OCI-LY1 (cell line): ENCODE results near the gene TCF4.
A peak's percentile ranks its signal among the peaks of the same experiment; 100 is the strongest.

Experiments
- H2AFZ ChIP-seq: fragments of 200-600 bp; sonication (generic), shearing (Covaris generic); 2 replicates; pipeline ENCODE4 v1.6.0; 2014; ENCODE audit warnings: antibody characterized with exemption, mild to moderate bottlenecking, low read length
- H3F3A ChIP-seq: fragments of 200-600 bp; sonication (generic), shearing (Covaris generic); 2 replicates; pipeline ENCODE4 v1.6.0; 2014; ENCODE audit warnings: mild to moderate bottlenecking, antibody characterized with exemption, low read length, moderate library complexity; ENCODE audit not compliant: insufficient read depth
- H3K27ac ChIP-seq: fragments of 200-600 bp; sonication (generic); 2 replicates; pipeline ENCODE4 v1.5.1; 2014; ENCODE audit warnings: low read length, mixed run types, mild to moderate bottlenecking, low read depth; ENCODE audit not compliant: poor library complexity, severe bottlenecking
- H3K27me3 ChIP-seq: fragments of 200-600 bp; sonication (generic); 2 replicates; pipeline ENCODE4 v1.6.0; 2014; ENCODE audit warnings: antibody characterized with exemption, mild to moderate bottlenecking, low read length, moderate library complexity; ENCODE audit not compliant: insufficient read depth
- H3K36me3 ChIP-seq: fragments of 200-600 bp; sonication (generic); 2 replicates; pipeline ENCODE4 v1.6.1; 2014; ENCODE audit warnings: mild to moderate bottlenecking, antibody characterized with exemption, low read length, moderate library complexity, mixed read lengths; ENCODE audit not compliant: insufficient read depth
- H3K4me1 ChIP-seq: fragments of 200-600 bp; sonication (generic); 2 replicates; pipeline ENCODE4 v1.5.1; 2014; ENCODE audit warnings: mild to moderate bottlenecking, low read length, moderate library complexity; ENCODE audit not compliant: insufficient read depth, severe bottlenecking
- H3K4me2 ChIP-seq: fragments of 200-600 bp; sonication (generic), shearing (Covaris generic); 2 replicates; pipeline ENCODE4 v1.6.1; 2014; ENCODE audit warnings: low read length
- H3K4me3 ChIP-seq: fragments of 200-600 bp; sonication (generic); 2 replicates; pipeline ENCODE4 v1.5.1; 2014; ENCODE audit warnings: low read length, low read depth, mild to moderate bottlenecking, mixed read lengths; ENCODE audit not compliant: poor library complexity, severe bottlenecking
- H3K79me2 ChIP-seq: fragments of 200-600 bp; shearing (Covaris generic); 2 replicates; pipeline ENCODE4 v1.6.1; 2016; ENCODE audit warnings: mixed run types, low read length, mixed read lengths; ENCODE audit not compliant: insufficient read depth
- H3K9ac ChIP-seq: fragments of 200-600 bp; sonication (generic), shearing (Covaris generic); 2 replicates; pipeline ENCODE4 v1.6.1; 2014; ENCODE audit warnings: mild to moderate bottlenecking, low read length, mixed read lengths
- H3K9me2 ChIP-seq: fragments of 200-600 bp; sonication (generic), shearing (Covaris generic); 2 replicates; pipeline ENCODE4 v1.6.1; 2014; ENCODE audit warnings: low read depth, mild to moderate bottlenecking, low read length, mixed read lengths
- H3K9me3 ChIP-seq: fragments of 200-600 bp; shearing (Covaris generic); 2 replicates; pipeline ENCODE4 v1.6.1; 2014; ENCODE audit warnings: low read length, mixed read lengths
- H4K20me1 ChIP-seq: fragments of 200-600 bp; sonication (generic), shearing (Covaris generic); 2 replicates; pipeline ENCODE4 v1.6.0; 2016; ENCODE audit warnings: mild to moderate bottlenecking, low read length; ENCODE audit not compliant: insufficient read depth
- EZH2 ChIP-seq: fragments of 200-600 bp; sonication (generic), shearing (Covaris generic); IDR thresholded peaks from 2 replicates; pipeline ENCODE4 v1.8.0; 2017; ENCODE audit warnings: borderline replicate concordance, mixed run types, mild to moderate bottlenecking, antibody characterized with exemption, low read length, moderate library complexity, mixed read lengths
- TF ChIP-seq, protein P1 (sequence below): fragments of 200-600 bp; sonication (generic), shearing (Covaris generic); IDR thresholded peaks from 2 replicates; pipeline ENCODE4 v1.5.1; 2017; ENCODE audit warnings: mild to moderate bottlenecking, antibody characterized with exemption, low read length, moderate library complexity, mixed read lengths

The TCF4 gene

GRCh38 chr18:55421615-55422419, 166.2 kb downstream of the TCF4 start:
- Histone ChIP-seq H3K4me3 (peak overlapping the region; percentile 79), H3K4me2 (peak overlapping the region; percentile 85), H3K36me3 (no peaks in the 10 kb centered on the region; the same call in 1 of the 2 replicates), H3K9ac (peak overlapping the region; percentile 90), H3K27ac (peak overlapping the region; percentile 98), H3K79me2 (peaks cover 56% of the 10 kb centered on the region), H3K27me3 (no peaks in the 10 kb centered on the region), H2AFZ (no peak overlapping the region), H3K9me2 (no peaks in the 10 kb centered on the region), H3K4me1 (peaks cover 81% of the 10 kb centered on the region), H3K9me3 (no peaks in the 10 kb centered on the region), H4K20me1 (no peaks in the 10 kb centered on the region), H3F3A (0 out of 2 replicates have a peak, but pooled peaks cover 5% of the 10 kb centered on the region)
- TF ChIP-seq EZH2, result no peak
- TF ChIP-seq, protein P1, sequence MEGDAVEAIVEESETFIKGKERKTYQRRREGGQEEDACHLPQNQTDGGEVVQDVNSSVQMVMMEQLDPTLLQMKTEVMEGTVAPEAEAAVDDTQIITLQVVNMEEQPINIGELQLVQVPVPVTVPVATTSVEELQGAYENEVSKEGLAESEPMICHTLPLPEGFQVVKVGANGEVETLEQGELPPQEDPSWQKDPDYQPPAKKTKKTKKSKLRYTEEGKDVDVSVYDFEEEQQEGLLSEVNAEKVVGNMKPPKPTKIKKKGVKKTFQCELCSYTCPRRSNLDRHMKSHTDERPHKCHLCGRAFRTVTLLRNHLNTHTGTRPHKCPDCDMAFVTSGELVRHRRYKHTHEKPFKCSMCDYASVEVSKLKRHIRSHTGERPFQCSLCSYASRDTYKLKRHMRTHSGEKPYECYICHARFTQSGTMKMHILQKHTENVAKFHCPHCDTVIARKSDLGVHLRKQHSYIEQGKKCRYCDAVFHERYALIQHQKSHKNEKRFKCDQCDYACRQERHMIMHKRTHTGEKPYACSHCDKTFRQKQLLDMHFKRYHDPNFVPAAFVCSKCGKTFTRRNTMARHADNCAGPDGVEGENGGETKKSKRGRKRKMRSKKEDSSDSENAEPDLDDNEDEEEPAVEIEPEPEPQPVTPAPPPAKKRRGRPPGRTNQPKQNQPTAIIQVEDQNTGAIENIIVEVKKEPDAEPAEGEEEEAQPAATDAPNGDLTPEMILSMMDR, result no peak

- Histone ChIP-seq H2AFZ (no peak overlapping the region), H3K27me3 (no peaks in the 10 kb centered on the region), H3K79me2 (peaks cover 61% of the 10 kb centered on the region), H3K4me2 (peak overlapping the region; percentile 85), H3F3A (0 out of 2 replicates have a peak, but pooled peaks cover 5% of the 10 kb centered on the region), H3K36me3 (no peaks in the 10 kb centered on the region; the same call in 1 of the 2 replicates), H3K4me3 (peak overlapping the region; percentile 79), H3K27ac (peak overlapping the region; percentile 98), H3K4me1 (peaks cover 81% of the 10 kb centered on the region), H3K9me3 (no peaks in the 10 kb centered on the region), H3K9me2 (no peaks in the 10 kb centered on the region), H3K9ac (peak overlapping the region; percentile 90), H4K20me1 (no peaks in the 10 kb centered on the region)
- TF ChIP-seq EZH2, result no peak
- TF ChIP-seq, protein P1, result no peak
These were observed 166.7 kb downstream of the TCF4 start for GRCh38 chr18:55421308-55421614.

GRCh38 chr18:55420665-55421307, 167.2 kb downstream of the TCF4 start:
- no peaks in the 10 kb centered on the region for H3K9me3 ChIP-seq
- H3K4me1 ChIP-seq, result peaks cover 82% of the 10 kb centered on the region
- peaks cover 66% of the 10 kb centered on the region for H3K79me2 ChIP-seq
- peak overlapping the region; percentile 90 for H3K9ac ChIP-seq
- no peaks in the 10 kb centered on the region for H4K20me1 ChIP-seq
- TF ChIP-seq, protein P1, result no peak
- no peak overlapping the region for H2AFZ ChIP-seq
- H3K27me3 ChIP-seq, result no peaks in the 10 kb centered on the region
- no peaks in the 10 kb centered on the region; the same call in 1 of the 2 replicates for H3K36me3 ChIP-seq
- H3K4me3 ChIP-seq, result peak overlapping the region; percentile 79
- 0 out of 2 replicates have a peak, but pooled peaks cover 5% of the 10 kb centered on the region for H3F3A ChIP-seq
- H3K9me2 ChIP-seq, result no peaks in the 10 kb centered on the region
- H3K27ac ChIP-seq, result peak overlapping the region; percentile 98
- H3K4me2 ChIP-seq, result peak overlapping the region; percentile 85
